Bone marrow (tissue), 2 donors: Measurements from ENCODE around the gene C3orf80.
"Not testable (repeated sequence)": the region's sequence is repeated elsewhere in the genome, so short reads cannot be mapped to it uniquely, and the experiment has no call there.

Experiments
- DNase-seq, 2 donors: peaks; one replicate each; lab custom pipeline; 2025; lab: John Stamatoyannopoulos, UW

C3orf80 gene

GRCh38 chr3:160225176-160226025 is at the start of gene C3orf80:
Gene C3orf80 (plus strand): TSS chr3:160225422. CDS start chr3:160225636, 214 bp downstream.
- peak; percentile 19 to 44 for DNase-seq

DNA sequence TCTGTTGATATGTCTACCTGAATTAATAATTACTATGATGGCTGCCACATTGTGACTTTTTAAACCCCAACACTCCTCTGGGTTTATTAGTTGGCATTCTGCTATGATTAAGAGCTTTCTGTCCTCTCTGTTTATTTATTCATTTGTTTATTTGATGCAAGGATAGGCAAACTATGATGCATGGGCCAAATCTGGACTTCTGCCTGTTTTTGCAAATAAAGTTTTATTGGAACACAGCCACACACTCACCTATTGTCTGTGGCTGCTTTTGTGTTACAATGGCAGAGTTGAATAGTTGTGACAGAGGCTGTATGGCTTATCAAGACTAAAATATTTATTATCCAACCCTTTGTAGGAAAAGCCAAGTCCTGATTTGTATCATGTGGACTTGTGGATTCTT is 48.3 kb upstream of the C3orf80 start:
- no peak for DNase-seq

DNA sequence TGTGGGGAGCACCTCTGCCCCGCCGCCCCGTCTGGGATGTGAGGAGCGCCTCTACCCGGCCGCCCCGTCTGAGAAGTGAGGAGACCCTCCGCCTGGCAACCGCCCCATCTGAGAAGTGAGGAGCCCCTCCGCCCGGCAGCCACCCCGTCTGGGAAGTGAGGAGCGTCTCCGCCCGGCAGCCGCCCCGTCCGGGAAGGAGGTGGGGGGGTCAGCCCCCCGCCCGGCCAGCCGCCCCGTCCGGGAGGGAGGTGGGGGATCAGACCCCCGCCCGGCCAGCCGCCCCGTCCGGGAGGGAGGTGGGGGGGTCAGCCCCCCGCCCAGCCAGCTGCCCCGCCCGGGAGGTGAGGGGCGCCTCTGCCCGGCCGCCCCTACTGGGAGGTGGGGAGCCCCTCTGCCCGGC is 46.6 kb upstream of the C3orf80 start:
- not testable (repeated sequence) for DNase-seq

GRCh38 chr3:160179403-160179802 is 45.8 kb upstream of the C3orf80 start:
- DNase-seq: not testable (repeated sequence)

GRCh38 chr3:160179906-160180305 is 45.3 kb upstream of the C3orf80 start:
- no peak for DNase-seq

GRCh38 chr3:160180581-160181216 is 44.5 kb upstream of the C3orf80 start:
- peak in 1 of 2 donors; percentile 85 for DNase-seq

DNA sequence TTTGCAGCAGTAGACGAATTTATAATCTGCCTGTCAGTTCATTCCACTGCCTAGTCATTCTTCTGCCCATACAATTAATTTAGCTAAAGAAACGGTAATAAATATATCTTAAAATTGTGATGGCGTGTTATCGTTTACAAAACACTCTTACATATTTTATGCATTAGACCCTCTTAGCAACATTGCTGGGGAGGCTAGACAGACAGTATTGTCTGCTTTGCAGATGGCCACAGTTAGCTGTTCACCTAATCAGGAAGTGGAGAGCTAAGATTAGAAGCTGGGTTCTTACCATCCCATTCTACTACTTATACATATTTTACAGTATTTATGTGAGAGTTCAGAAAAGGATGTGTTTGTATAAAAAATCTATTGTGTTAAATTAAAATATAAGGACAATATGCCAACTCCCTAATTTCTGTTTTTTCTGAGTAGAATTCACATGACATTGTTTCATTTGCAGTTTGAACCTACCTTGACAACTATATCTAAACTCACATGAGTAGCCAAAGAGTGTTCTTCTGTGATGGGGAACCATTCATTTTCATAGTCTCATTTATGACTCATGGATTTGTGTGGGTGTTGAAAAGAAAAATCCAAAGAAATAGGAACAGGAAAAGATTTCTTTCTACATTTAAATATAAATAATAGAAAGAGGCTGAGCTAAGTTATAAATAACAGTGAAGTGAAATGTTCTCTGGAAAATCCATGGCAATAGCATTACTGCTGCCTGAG is 41.7 kb upstream of the C3orf80 start:
- peak in 1 of 2 donors; percentile 23 for DNase-seq

GRCh38 chr3:160184655-160185054 is 40.6 kb upstream of the C3orf80 start:
- peak in 1 of 2 donors; percentile 48 for DNase-seq

GRCh38 chr3:160185751-160186150 is 39.5 kb upstream of the C3orf80 start:
- DNase-seq: no peak

- DNase-seq: no peak
These were observed 37.9 kb upstream of the C3orf80 start for GRCh38 chr3:160187288-160187687.

- no peak for DNase-seq
These were observed 32.8 kb upstream of the C3orf80 start for GRCh38 chr3:160192310-160193029.

GRCh38 chr3:160193644-160194192 is 31.5 kb upstream of the C3orf80 start:
- DNase-seq: no peak

DNA sequence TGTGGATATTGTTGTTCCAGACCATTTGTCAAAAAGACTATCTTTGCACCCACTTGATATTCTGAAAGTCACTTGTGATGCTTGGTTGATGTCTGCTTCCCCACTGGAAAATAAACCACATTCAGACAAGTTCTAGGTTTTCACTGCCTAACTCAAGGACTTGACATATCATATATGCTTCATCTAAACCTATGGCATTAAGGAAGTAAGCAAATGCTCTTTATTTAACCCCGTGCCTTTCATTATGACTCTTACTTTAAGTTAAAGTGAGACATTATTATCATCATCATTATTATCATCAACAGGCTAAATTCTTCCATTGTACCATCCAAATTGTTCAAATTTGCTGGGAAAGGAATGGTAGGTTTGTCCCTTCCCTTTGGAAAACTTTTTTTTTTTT is 30.8 kb upstream of the C3orf80 start:
- DNase-seq: no peak

- DNase-seq: no peak
These were observed 30.1 kb upstream of the C3orf80 start for GRCh38 chr3:160195106-160195505.

- DNase-seq: no peak
These were observed 28.6 kb upstream of the C3orf80 start for GRCh38 chr3:160196511-160197104.

DNA sequence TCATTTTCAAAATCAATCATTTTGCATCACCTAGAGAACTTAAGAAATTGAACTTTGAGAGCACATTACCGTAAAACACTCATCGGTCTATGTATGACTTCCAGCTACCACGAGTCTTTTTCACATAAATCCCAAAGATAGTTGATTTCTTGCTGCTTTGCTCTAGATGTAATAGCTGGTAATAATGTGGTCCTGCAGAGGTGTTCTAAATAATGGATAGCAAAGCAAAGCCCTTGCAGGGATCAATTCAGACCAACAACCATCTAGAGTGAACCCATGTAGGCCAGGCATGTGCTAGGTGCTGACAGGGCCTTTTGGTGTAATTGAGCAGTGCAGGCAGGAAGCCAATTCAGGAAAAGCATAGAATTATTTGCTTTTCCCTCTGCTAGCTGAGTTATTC is 26.1 kb upstream of the C3orf80 start:
- DNase-seq: no peak

DNA sequence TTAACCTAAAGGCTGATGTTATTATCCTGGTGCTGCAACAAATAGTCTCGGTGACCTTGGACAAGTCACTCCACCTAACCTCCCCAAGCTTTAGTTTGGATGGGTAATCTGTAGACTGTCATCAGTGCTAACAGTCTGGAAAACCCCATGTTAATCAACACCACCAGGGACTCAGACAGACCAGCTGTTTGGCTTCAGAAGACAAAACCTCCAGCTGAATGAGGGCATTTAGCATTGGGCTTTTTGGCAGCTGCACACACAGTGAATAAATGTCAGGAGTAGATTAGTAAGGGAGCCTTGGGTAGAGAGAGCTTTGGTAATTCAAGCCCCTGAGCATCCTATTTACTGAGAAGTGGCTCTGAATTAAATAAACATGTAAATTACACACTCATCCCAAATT is 24.9 kb upstream of the C3orf80 start:
- DNase-seq: no peak

DNA sequence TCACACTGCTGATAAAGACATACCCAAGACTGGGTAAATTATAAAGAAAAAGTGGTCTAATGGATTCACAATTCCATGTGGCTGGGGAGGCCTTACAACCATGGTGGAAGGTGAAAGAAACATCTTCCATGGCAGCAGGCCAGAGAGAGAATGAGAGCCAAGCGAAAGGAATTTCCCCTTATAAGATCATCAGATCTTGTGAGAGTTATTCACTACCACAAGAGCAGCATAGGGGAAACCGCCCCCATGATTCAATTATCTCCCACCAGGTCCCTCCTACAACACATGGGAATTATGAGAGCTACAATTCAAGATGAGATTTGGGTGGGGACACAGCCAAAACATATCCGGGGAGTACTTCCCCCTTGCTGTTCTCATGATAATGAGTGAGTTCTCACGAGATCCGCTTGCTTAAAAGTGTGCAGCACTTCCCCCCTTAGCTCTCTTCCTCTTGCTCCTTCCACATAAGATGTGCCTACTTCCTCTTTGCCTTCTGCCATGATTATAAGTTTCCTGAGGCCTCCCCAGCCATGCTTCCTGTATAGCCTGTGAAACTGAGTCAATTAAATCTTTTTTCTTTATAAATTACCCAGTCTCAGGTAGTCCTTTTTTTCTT is 20.7 kb upstream of the C3orf80 start:
- DNase-seq: not testable (repeated sequence)

DNA sequence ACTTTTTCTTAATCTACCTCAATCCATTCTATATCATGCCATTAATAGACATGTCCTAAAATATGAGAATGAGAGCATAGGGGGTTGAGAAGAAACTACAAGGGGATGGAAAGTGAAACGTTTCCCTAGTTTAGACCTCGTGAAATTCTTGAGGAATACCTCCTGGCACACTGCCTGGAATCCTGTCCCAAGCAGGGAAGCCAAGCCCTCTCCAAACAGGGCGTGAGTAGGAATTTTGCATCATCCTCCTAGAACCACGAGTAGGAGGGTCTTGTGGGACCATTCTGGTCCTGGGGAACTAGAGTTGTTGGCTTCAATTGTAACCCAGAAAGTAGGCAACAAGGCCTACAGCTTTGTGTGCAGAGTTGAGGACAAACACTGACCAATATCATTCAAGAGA is 19.6 kb upstream of the C3orf80 start:
- DNase-seq: no peak

DNA sequence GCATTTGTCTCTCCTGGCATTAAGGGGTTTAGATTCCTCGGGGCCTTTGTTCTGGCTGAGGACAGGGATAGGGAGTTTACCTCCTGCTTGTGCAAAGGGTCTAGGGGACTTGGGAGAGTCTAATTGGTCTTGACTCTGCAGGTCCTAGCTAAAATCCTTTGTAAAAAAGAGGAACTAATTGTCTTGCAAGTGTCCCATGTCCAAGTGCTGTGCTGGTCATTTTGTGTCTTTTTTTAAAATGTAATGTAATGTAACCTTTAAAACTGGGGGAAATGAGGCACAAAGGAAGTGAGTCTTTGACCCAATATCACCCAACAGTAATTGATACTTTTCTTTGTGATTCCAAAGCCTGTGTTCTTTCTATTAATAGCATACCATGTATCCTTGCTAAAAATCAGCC is 14.9 kb upstream of the C3orf80 start:
- DNase-seq: no peak

GRCh38 chr3:160210799-160211221 is 14.4 kb upstream of the C3orf80 start:
- peak in 1 of 2 donors; percentile 39 for DNase-seq
